GM12878 (cell line): ENCODE measurements around the gene MATN1. TPM values are rescaled to one million over a fixed set of nuclear protein-coding genes. Genes with fewer than 3 reads are reported as not detected.

Experiments used
- ATF7 ChIP-seq: fragments of 450-650 bp; IDR thresholded peaks from 2 replicates; pipeline ENCODE4 v1.6.1; 2016; ENCODE audit warnings: low read depth, mild to moderate bottlenecking
- BRCA1 ChIP-seq: IDR thresholded peaks from 2 replicates; pipeline ENCODE4 v1.6.1; 2011; ENCODE audit warnings: low read depth, low read length, improper control_type of control experiment
- CREB1 ChIP-seq: IDR thresholded peaks from 2 replicates; pipeline ENCODE4 v1.6.1; 2012; ENCODE audit warnings: low read depth, mild to moderate bottlenecking, inconsistent platforms
- IKZF2 ChIP-seq, 2 experiments: fragments of 450-650 bp; IDR thresholded peaks; 2 replicates each; pipeline ENCODE4 v1.6.1; 2017; ENCODE audit warnings: mild to moderate bottlenecking in 2 of 2, moderate library complexity in 2 of 2
- RAD21 ChIP-seq: IDR thresholded peaks from 2 replicates; pipeline ENCODE4 v1.6.1; 2011; ENCODE audit warnings: mild to moderate bottlenecking, low read depth, low read length, moderate library complexity; ENCODE audit not compliant: insufficient read depth
- ZNF274 ChIP-seq: IDR thresholded peaks from one replicate; pipeline ENCODE4 v1.8.0; 2011; ENCODE audit not compliant: insufficient read length, insufficient read depth
- polyA plus RNA-seq, 11 experiments: library from polyadenylated mRNA; depleted of rRNA in 4 of 11; unstranded in 6 of 11; stranded (reverse) in 5 of 11; fragments of >200 nt; fragmentation: Nextera tagmentation in 4 of 11; fragmentation: Illumina TruSeq in 1 of 11; extraction: Ambion mirVana in 4 of 11; extraction: Trizol in 1 of 11; gene quantifications; 1 replicate in 1 of 11; 2 replicates in 10 of 11; pipeline versions ENCODE4 v1.2.1 to v1.2.3, GENCODE V29; 2011 to 2016; ENCODE audit warnings: inconsistent platforms in 2 of 11, missing spikeins in 2 of 11, low read depth in 1 of 11
- total RNA-seq, 4 experiments: library from RNA; depleted of rRNA in 3 of 4; stranded (reverse); fragments of >200 nt in 3 of 4; fragmentation: Illumina TruSeq in 1 of 4; extraction: Trizol in 1 of 4; gene quantifications; 2 replicates each; pipeline versions ENCODE4 v1.2.1 to v1.2.3, GENCODE V29; 2013 to 2021
- TF ChIP-seq, protein P1 (sequence below): fragments of 450-650 bp; IDR thresholded peaks from 2 replicates; pipeline ENCODE4 v1.6.1; 2017; ENCODE audit warnings: mild to moderate bottlenecking, moderate library complexity
- TF ChIP-seq, protein P2 (sequence below): IDR thresholded peaks from 2 replicates; pipeline ENCODE4 v1.6.1; 2011; ENCODE audit warnings: mild to moderate bottlenecking, low read depth, low read length, moderate library complexity; ENCODE audit not compliant: insufficient replicate concordance
- TF ChIP-seq, protein P3 (sequence below): IDR thresholded peaks from 2 replicates; pipeline ENCODE4 v1.6.1; 2011; ENCODE audit warnings: borderline replicate concordance, low read depth, mild to moderate bottlenecking, moderate library complexity, mixed read lengths, low read length; ENCODE audit not compliant: insufficient read depth; ENCODE audit errors: extremely low read length
- TF ChIP-seq, protein P4 (sequence below): fragments of 450-650 bp; formaldehyde crosslinking; IDR thresholded peaks from 2 replicates; pipeline ENCODE4 v1.4.0; 2022; ENCODE audit warnings: mild to moderate bottlenecking, moderate library complexity
- TF ChIP-seq, protein P5 (sequence below): IDR thresholded peaks from 2 replicates; pipeline ENCODE4 v1.6.1; 2012; ENCODE audit warnings: low read depth, low read length, improper control_type of control experiment
- TF ChIP-seq, protein P6 (sequence below): fragments of 450-650 bp; formaldehyde crosslinking; IDR thresholded peaks from 2 replicates; pipeline ENCODE4 v1.4.0; 2020; ENCODE audit warnings: mild to moderate bottlenecking, moderate library complexity

The MATN1 gene
- total and polyA plus RNA-seq, 10 of the 15 experiments (the other 5 are each of a cell fraction or from before 2014, with no cell fraction given), result 0.04 to 0.50 (median 0.10) TPM; not detected in 1

DNA sequence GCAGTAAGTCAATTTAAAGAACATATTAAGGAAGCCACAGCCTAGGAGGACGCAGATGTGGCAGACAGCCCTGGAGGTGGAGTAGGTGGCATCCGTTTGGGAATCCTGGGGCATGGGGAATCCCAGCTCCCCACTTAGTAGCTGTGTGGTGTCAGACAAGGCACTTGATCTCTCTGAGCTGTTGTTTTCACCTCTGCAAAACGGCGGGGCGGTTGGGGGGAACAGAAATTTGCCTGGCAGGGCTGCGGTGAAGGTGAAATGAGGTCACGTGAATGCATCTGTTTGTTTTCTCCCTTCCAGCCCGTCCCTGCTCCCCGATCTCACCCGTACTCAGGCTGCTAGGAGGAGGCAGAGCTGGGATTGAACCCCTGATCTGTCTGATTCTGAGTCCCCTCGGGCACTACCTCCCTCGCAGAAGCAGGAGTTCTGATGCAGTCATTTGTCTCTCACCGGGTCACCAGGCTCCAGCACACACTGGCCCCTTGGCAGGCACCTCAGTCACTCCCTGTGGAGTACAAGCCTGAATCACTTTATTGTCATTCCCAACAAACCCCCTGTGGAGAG, 36.4 kb upstream of the MATN1 start (continued):
- TF ChIP-seq BRCA1, result no peak
- TF ChIP-seq ZNF274, result no peak
- TF ChIP-seq, protein P1, sequence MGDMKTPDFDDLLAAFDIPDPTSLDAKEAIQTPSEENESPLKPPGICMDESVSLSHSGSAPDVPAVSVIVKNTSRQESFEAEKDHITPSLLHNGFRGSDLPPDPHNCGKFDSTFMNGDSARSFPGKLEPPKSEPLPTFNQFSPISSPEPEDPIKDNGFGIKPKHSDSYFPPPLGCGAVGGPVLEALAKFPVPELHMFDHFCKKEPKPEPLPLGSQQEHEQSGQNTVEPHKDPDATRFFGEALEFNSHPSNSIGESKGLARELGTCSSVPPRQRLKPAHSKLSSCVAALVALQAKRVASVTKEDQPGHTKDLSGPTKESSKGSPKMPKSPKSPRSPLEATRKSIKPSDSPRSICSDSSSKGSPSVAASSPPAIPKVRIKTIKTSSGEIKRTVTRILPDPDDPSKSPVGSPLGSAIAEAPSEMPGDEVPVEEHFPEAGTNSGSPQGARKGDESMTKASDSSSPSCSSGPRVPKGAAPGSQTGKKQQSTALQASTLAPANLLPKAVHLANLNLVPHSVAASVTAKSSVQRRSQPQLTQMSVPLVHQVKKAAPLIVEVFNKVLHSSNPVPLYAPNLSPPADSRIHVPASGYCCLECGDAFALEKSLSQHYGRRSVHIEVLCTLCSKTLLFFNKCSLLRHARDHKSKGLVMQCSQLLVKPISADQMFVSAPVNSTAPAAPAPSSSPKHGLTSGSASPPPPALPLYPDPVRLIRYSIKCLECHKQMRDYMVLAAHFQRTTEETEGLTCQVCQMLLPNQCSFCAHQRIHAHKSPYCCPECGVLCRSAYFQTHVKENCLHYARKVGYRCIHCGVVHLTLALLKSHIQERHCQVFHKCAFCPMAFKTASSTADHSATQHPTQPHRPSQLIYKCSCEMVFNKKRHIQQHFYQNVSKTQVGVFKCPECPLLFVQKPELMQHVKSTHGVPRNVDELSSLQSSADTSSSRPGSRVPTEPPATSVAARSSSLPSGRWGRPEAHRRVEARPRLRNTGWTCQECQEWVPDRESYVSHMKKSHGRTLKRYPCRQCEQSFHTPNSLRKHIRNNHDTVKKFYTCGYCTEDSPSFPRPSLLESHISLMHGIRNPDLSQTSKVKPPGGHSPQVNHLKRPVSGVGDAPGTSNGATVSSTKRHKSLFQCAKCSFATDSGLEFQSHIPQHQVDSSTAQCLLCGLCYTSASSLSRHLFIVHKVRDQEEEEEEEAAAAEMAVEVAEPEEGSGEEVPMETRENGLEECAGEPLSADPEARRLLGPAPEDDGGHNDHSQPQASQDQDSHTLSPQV, result no peak
- TF ChIP-seq, protein P2, sequence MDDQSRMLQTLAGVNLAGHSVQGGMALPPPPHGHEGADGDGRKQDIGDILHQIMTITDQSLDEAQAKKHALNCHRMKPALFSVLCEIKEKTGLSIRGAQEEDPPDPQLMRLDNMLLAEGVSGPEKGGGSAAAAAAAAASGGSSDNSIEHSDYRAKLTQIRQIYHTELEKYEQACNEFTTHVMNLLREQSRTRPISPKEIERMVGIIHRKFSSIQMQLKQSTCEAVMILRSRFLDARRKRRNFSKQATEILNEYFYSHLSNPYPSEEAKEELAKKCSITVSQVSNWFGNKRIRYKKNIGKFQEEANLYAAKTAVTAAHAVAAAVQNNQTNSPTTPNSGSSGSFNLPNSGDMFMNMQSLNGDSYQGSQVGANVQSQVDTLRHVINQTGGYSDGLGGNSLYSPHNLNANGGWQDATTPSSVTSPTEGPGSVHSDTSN, result no peak
- peak; percentile 42 to 63 for TF ChIP-seq IKZF2 (IDR thresholded peaks at IDR 0.05)
- TF ChIP-seq ATF7, result peak; percentile 54; the same call in 1 of the 2 replicates
- TF ChIP-seq, protein P3, sequence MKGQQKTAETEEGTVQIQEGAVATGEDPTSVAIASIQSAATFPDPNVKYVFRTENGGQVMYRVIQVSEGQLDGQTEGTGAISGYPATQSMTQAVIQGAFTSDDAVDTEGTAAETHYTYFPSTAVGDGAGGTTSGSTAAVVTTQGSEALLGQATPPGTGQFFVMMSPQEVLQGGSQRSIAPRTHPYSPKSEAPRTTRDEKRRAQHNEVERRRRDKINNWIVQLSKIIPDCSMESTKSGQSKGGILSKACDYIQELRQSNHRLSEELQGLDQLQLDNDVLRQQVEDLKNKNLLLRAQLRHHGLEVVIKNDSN, result peak; percentile 57
- TF ChIP-seq RAD21, result no peak
- no peak for TF ChIP-seq CREB1
- TF ChIP-seq, protein P4, sequence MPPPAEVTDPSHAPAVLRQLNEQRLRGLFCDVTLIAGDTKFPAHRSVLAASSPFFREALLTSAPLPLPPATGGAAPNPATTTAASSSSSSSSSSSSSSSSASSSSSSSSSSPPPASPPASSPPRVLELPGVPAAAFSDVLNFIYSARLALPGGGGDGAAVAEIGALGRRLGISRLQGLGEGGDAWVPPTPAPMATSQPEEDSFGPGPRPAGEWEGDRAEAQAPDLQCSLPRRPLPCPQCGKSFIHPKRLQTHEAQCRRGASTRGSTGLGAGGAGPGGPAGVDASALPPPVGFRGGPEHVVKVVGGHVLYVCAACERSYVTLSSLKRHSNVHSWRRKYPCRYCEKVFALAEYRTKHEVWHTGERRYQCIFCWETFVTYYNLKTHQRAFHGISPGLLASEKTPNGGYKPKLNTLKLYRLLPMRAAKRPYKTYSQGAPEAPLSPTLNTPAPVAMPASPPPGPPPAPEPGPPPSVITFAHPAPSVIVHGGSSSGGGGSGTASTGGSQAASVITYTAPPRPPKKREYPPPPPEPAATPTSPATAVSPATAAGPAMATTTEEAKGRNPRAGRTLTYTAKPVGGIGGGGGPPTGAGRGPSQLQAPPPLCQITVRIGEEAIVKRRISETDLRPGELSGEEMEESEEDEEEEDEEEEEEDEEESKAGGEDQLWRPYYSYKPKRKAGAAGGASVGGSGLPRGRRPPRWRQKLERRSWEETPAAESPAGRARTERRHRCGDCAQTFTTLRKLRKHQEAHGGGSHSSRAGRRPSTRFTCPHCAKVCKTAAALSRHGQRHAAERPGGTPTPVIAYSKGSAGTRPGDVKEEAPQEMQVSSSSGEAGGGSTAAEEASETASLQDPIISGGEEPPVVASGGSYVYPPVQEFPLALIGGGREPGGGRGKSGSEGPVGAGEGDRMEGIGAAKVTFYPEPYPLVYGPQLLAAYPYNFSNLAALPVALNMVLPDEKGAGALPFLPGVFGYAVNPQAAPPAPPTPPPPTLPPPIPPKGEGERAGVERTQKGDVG (CRISPR knock-in tag), result no peak
- TF ChIP-seq, protein P5, sequence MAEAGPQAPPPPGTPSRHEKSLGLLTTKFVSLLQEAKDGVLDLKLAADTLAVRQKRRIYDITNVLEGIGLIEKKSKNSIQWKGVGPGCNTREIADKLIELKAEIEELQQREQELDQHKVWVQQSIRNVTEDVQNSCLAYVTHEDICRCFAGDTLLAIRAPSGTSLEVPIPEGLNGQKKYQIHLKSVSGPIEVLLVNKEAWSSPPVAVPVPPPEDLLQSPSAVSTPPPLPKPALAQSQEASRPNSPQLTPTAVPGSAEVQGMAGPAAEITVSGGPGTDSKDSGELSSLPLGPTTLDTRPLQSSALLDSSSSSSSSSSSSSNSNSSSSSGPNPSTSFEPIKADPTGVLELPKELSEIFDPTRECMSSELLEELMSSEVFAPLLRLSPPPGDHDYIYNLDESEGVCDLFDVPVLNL, result no peak
- TF ChIP-seq, protein P6, sequence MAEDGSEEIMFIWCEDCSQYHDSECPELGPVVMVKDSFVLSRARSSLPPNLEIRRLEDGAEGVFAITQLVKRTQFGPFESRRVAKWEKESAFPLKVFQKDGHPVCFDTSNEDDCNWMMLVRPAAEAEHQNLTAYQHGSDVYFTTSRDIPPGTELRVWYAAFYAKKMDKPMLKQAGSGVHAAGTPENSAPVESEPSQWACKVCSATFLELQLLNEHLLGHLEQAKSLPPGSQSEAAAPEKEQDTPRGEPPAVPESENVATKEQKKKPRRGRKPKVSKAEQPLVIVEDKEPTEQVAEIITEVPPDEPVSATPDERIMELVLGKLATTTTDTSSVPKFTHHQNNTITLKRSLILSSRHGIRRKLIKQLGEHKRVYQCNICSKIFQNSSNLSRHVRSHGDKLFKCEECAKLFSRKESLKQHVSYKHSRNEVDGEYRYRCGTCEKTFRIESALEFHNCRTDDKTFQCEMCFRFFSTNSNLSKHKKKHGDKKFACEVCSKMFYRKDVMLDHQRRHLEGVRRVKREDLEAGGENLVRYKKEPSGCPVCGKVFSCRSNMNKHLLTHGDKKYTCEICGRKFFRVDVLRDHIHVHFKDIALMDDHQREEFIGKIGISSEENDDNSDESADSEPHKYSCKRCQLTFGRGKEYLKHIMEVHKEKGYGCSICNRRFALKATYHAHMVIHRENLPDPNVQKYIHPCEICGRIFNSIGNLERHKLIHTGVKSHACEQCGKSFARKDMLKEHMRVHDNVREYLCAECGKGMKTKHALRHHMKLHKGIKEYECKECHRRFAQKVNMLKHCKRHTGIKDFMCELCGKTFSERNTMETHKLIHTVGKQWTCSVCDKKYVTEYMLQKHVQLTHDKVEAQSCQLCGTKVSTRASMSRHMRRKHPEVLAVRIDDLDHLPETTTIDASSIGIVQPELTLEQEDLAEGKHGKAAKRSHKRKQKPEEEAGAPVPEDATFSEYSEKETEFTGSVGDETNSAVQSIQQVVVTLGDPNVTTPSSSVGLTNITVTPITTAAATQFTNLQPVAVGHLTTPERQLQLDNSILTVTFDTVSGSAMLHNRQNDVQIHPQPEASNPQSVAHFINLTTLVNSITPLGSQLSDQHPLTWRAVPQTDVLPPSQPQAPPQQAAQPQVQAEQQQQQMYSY, result no peak
